Adrenal gland (tissue), 12 donors: ENCODE data around the gene KPNA1. TPM values are rescaled to one million over a fixed set of nuclear protein-coding genes. Genes with fewer than 3 reads are reported as not detected.

ENCODE experiments used
- DNase-seq, 7 donors: peaks; one replicate each; pipeline ENCODE4 v3.0.0-alpha.2; 2019 to 2020
- H3K27ac ChIP-seq, 5 donors: fragments of 200-600 bp; sonication (generic) in 4 of 5; 1 replicate in 3 of 5; 2 replicates in 2 of 5; pipeline versions ENCODE4 v1.5.1 to v1.8.0; 2016 to 2020; ENCODE audit warnings: mild to moderate bottlenecking in 1 of 5
- H3K27me3 ChIP-seq: fragments of 200-600 bp; 2 replicates; pipeline ENCODE4 v1.8.0; 2021
- H3K36me3 ChIP-seq, 2 donors: fragments of 200-600 bp; replicated peaks in 1 of 2; 1 replicate in 1 of 2; 2 replicates in 1 of 2; pipeline versions ENCODE4 v1.5.1 to v1.8.0; 2018 to 2022
- H3K4me1 ChIP-seq, 2 donors: fragments of 200-600 bp; replicated peaks in 1 of 2; 1 replicate in 1 of 2; 2 replicates in 1 of 2; pipeline versions ENCODE4 v1.5.1 to v1.8.0; 2018 to 2021
- H3K4me3 ChIP-seq, 4 donors: fragments of 200-600 bp; sonication (generic) in 3 of 4; one replicate each; pipeline ENCODE4 v1.5.1; 2016 to 2018
- H3K9me3 ChIP-seq, 3 donors: fragments of 200-600 bp; sonication (generic) in 1 of 3; replicated peaks in 1 of 3; 1 replicate in 2 of 3; 2 replicates in 1 of 3; pipeline versions ENCODE4 v1.5.1 to v1.8.0; 2016 to 2021
- POLR2A ChIP-seq, 2 donors: fragments of 450-650 bp; IDR thresholded peaks; one replicate each; pipeline ENCODE4 v1.6.1; 2017; ENCODE audit warnings: antibody characterized with exemption in 2 of 2, mild to moderate bottlenecking in 2 of 2, moderate library complexity in 1 of 2
- WGBS, 4 donors: extraction: QIAGEN DNeasy Blood & Tissue Kit in 2 of 4; methylation state at CpG; one replicate each; pipeline versions ENCODE4 v1.1.5 to v1.1.7; 2013 to 2017; 5-methylcytosine and 5-hydroxymethylcytosine counted together
- intact Hi-C, 2 donors: fragments of 100-400 bp; cut with DNase I; formaldehyde crosslinking; loops; one replicate each; pipeline versions ENCODE4 v1.14.1 to v1.15.0; 2022 to 2023
- polyA plus RNA-seq, 3 donors: library from polyadenylated mRNA; stranded (reverse); fragments of 200-250 nt in 2 of 3; fragments of 350-450 nt in 1 of 3; fragmentation: Illumina TruSeq in 1 of 3; extraction: RNeasy Lipid Tissue Mini Kit (QIAGEN cat#74804) in 1 of 3; gene quantifications; one replicate each; pipeline ENCODE4 v1.2.3, GENCODE V29; 2013 to 2014
- total RNA-seq, 9 donors: library from RNA; depleted of rRNA in 4 of 9; stranded (reverse); fragments of >200 nt in 4 of 9; fragments of 120-200 nt in 1 of 9; fragmentation: NEBNext Ultra II Directional in 1 of 9; extraction: Animal tissue kit (Norgen Biotek cat#: 25700) in 1 of 9; gene quantifications; one replicate each; pipeline versions ENCODE4 v1.1.0 to v1.2.4, GENCODE V29; 2013 to 2023
- TF ChIP-seq, protein P1 (sequence below), 6 experiments: fragments of 450-650 bp in 4 of 6; fragments of 200-600 bp in 2 of 6; sonication (generic) in 1 of 6; IDR thresholded peaks; 1 replicate in 5 of 6; 2 replicates in 1 of 6; pipeline versions ENCODE4 v1.5.1 to v1.8.0; 2016 to 2021; ENCODE audit warnings: antibody characterized with exemption in 6 of 6, mild to moderate bottlenecking in 2 of 6, moderate library complexity in 1 of 6
- donor health status: healthy with polysubstance abuse.
- donor health status: Bipolar disorder and iron deficiency.
- donor health status: DM: yes; HTN: yes; CAD: no.
- donor health status: DM: no; HTN: no; CAD: no.
- donor health status: DM: no; HTN: no; CAD: no.
- donor health status: DM: yes; HTN: yes; CAD: no.

The KPNA1 gene
- total and polyA plus RNA-seq, 12 donors, result 12.1 to 164 (median 44.0) TPM

DNA sequence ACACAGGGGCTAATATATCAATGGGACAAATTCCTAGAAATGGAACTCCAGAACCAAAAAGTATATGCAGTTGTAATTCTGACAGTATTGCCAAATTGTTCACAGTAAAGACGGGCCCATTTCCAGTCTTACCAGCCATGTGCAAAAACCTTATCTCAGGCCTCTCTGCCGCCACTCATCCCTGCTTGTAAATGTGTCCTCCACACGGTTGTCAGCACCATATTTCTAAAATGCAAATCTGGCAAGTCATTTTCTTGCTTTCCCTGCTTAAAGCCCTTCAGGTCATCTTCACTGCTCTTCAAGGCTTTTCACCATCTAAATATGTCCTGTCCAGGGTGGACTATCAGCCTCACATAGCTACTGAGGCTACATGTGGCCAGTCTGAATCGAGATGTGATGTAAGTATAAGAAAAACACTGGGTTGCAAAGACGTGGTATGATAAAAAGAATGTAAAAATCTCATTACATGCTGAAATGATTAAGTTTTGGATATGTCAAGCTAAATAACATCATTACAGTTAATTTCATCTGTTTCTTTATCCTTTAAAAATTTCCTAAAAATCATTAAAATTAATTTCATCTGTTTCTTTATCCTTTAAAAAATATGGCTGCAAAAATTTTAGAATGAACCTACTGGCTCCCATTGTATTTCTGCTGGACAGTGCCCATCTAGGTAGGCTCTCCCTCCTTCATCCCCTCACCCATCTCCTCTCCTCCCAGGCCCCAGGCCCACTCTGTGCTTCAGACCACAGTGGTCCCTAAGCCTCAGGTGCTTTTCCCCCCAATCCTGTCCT is 48.4 kb upstream of the KPNA1 start:
- intact Hi-C loops, result loop anchor here in 1 of 2 donors (2.0 kb wide), 1 partner anchor 116 kb away; no protein-coding TSS in a partner anchor
- no peaks in the 10 kb centered on the region for H3K9me3 ChIP-seq
- peak in 1 of 7 donors; percentile 6 for DNase-seq
- TF ChIP-seq, protein P1, sequence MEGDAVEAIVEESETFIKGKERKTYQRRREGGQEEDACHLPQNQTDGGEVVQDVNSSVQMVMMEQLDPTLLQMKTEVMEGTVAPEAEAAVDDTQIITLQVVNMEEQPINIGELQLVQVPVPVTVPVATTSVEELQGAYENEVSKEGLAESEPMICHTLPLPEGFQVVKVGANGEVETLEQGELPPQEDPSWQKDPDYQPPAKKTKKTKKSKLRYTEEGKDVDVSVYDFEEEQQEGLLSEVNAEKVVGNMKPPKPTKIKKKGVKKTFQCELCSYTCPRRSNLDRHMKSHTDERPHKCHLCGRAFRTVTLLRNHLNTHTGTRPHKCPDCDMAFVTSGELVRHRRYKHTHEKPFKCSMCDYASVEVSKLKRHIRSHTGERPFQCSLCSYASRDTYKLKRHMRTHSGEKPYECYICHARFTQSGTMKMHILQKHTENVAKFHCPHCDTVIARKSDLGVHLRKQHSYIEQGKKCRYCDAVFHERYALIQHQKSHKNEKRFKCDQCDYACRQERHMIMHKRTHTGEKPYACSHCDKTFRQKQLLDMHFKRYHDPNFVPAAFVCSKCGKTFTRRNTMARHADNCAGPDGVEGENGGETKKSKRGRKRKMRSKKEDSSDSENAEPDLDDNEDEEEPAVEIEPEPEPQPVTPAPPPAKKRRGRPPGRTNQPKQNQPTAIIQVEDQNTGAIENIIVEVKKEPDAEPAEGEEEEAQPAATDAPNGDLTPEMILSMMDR (IDR thresholded peaks at IDR 0.05), result no peak
- TF ChIP-seq POLR2A (IDR thresholded peaks at IDR 0.05), result no peak
- no peaks in the 10 kb centered on the region for H3K27me3 ChIP-seq
- H3K4me3 ChIP-seq, result peak overlapping the region in 3 of 4 donors; percentile 71 to 94 (median 77)
- peaks cover 6 to 42% of the 10 kb centered on the region in 2 donors for H3K4me1 ChIP-seq
- peak overlapping the region; percentile 94 to 98 (median 96) for H3K27ac ChIP-seq
- H3K36me3 ChIP-seq, result peaks cover 0 to 45% of the 10 kb centered on the region in 2 donors
- WGBS, 4 donors, result 32 to 56% (median 50%) methylated on average over 5 of the region's 5 CpGs

DNA sequence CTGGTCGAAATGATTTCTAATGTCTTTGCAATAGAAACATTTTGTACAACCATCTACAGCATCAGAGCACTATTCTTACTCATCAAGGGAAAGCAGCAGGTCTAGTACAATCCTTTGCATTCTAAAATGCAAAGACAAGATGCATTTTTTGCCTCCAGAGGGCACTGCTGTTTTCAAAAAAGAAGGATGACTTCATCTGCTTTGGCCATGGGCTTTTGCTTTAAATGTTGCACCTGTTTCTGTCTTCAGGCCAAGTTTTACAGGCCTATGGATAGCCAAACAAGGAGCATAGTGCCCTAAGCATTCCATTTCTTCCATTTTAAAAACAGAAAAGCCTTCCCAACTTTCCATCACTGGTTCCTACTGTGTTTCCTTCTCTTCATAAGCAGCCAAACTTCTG is 45.9 kb upstream of the KPNA1 start:
- no peaks in the 10 kb centered on the region for H3K9me3 ChIP-seq
- TF ChIP-seq POLR2A (IDR thresholded peaks at IDR 0.05), result no peak
- TF ChIP-seq, protein P1 (IDR thresholded peaks at IDR 0.05), result peak; percentile 29 to 67 (median 58)
- peaks cover 0 to 46% of the 10 kb centered on the region in 2 donors for H3K36me3 ChIP-seq
- peaks cover 6 to 32% of the 10 kb centered on the region in 2 donors for H3K4me1 ChIP-seq
- DNase-seq, result peak in 6 of 7 donors; percentile 24 to 63 (median 50)
- no peak overlapping the region for H3K4me3 ChIP-seq
- H3K27me3 ChIP-seq, result no peaks in the 10 kb centered on the region
- H3K27ac ChIP-seq, result no peak overlapping the region
- intact Hi-C loops, result no loop called here
- WGBS, 4 donors, result 77 to 92% (median 80%) methylated on average over 1 of the region's 1 CpG

DNA sequence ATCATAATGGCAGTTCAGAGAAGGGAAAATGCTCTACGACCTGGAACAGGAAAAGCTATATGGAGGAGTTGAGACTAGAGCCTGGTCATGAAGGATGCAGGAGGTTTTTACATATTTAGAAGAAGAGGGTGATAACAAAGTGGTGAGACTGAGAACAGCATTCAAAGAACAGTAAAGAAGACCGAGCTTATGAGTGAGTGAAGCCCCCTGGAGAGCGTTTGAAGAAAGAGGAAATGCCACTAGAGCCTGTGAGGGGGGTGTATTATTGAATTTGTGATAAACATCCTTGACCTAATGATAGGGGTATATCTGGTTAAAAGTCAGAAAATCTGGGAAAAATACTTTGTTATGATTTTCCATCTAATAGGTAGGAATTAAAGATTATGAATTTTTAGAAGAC is 45.2 kb upstream of the KPNA1 start:
- no peak for DNase-seq
- TF ChIP-seq, protein P1 (IDR thresholded peaks at IDR 0.05), result no peak
- TF ChIP-seq POLR2A (IDR thresholded peaks at IDR 0.05), result no peak
- intact Hi-C loops, result no loop called here
- Histone ChIP-seq H3K27ac (no peak overlapping the region), H3K36me3 (peaks cover 0 to 52% of the 10 kb centered on the region in 2 donors), H3K4me3 (no peak overlapping the region), H3K9me3 (no peaks in the 10 kb centered on the region), H3K27me3 (no peaks in the 10 kb centered on the region), H3K4me1 (peaks cover 1 to 24% of the 10 kb centered on the region in 2 donors)
- WGBS, 4 donors, result 84 to 91% (median 86%) methylated on average over 3 of the region's 3 CpGs

DNA sequence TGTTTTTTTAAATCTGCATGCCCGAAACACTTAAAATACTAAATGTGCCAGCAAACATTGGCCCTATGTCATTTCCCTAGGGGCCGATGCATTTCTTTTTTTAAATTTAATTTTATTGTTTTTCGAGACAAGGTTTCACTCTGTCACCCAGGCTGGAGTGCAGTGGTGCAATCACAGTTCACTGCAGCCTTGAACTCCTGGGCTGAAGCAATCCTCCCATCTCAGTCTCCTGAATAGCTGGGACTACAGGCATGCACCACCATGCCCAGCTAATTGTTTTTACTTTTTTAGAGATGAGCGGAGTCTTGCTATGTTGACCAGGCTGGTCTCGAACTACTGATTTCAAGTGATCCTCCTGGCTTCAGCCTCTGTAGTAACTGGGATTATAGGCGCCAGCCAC is 43.9 kb upstream of the KPNA1 start:
- Histone ChIP-seq H3K4me3 (no peak overlapping the region), H3K9me3 (no peaks in the 10 kb centered on the region), H3K27me3 (no peaks in the 10 kb centered on the region), H3K4me1 (peaks cover 0 to 22% of the 10 kb centered on the region in 2 donors), H3K36me3 (peaks cover 0 to 65% of the 10 kb centered on the region in 2 donors), H3K27ac (peak overlapping the region in 1 of 5 donors; percentile 31)
- intact Hi-C loops, result no loop called here
- DNase-seq, result peak in 6 of 7 donors; percentile 22 to 77 (median 49)
- 75 to 79% (median 76%) methylated on average over 6 of the region's 6 CpGs for WGBS, 4 donors
- TF ChIP-seq, protein P1 (IDR thresholded peaks at IDR 0.05), result no peak
- no peak for TF ChIP-seq POLR2A (IDR thresholded peaks at IDR 0.05)
